ENCODE measurements around the gene PATL2.
A peak's percentile ranks its signal among the peaks of the same experiment; 100 is the strongest.
"Not testable (repeated sequence)": the region's sequence is repeated elsewhere in the genome, so short reads cannot be mapped to it uniquely, and the experiment has no call there.

The PATL2 gene

GRCh38 chr15:44711096-44711742 lies at the start of gene PATL2, which contains the start of gene B2M:
Gene PATL2, minus strand, starts transcription at chr15:44711323. Its CDS starts 34,833 bp downstream, at chr15:44676490.
Gene B2M, plus strand, starts transcription at chr15:44711517. Its CDS starts 30 bp downstream, at chr15:44711547.
- DNase-seq: peak; percentile 89

DNA sequence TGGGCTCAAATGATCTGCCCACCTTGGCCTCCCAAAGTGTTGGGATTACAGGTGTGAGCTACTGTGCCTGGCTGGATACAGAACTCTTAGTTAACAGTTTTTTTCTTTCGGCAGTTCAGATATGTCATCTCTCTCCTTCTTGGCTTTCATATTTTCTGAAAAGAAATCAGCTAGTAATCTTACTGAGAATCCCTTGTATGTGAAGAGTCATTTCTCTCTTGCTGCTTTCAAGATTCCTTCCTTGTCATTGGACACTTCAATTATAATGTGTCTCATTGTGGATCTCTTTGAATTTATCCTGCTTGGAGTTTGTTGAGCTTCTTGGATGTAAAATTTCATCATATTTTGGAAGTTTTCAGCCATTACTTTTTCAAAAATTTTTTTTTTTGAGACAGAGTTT lies 42.2 kb upstream of the PATL2 start:
- no peak for DNase-seq

GRCh38 chr15:44743454-44743853 lies 32.3 kb upstream of the PATL2 start:
- not testable (repeated sequence) for DNase-seq

DNA sequence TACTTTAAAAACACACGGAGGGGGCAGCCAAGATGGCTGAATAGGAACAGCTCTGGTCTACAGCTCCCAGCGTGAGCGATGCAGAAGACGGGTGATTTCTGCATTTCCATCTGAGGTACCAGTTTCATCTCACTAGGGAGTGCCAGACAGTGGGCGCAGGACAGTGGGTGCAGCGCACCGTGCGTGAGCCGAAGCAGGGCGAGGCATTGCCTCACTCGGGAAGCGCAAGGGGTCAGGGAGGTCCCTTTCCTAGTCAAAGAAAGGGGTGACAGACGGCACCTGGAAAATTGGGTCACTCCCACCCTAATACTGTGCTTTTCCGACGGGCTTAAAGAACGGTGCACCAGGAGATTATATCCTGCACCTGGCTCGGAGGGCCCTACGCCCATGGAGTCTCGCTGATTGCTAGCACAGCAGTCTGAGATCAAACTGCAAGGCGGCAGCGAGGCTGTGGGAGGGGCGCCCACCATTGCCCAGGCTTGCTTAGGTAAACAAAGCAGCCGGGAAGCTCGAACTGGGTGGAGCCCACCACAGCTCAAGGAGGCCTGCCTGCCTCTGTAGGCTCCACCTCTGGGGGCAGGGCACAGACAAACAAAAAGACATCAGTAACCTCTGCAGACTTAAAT lies 28.2 kb upstream of the PATL2 start:
- not testable (repeated sequence) for DNase-seq

- DNase-seq: no peak
Measured at GRCh38 chr15:44738340-44738984, 27.3 kb upstream of the PATL2 start.

DNA sequence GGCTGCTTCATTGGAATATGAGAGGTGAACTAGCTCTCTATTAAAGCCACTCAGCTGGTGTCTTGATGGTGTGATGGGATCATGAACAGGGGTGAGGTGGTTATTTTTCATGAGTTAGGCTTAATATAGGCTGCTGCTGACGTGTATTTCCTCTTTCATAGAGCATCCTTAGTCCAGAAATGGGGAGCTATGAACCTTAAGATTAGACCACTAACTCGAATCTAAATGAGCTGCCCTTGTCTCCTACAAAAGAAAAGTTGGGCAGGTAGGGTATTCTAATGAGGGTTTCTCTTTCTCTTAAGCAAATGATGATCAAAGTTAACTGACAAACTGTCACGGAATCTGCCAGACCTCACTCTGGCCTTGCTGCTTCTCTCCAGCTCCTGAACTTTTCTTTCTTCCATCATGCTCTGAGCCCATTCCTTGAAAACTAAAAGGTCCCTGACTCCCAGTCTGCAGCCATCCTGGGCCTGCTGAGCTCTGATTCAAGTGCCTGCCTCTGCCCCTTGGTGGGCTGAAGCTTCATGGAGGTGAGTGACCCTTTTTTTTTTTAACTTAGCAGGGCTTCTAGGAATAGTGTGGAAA lies 25.1 kb upstream of the PATL2 start, which contains the start of gene TRIM69:
TSS of gene TRIM69 (plus strand) at position 348 of the 585 bp plus-strand sequence. CDS start at position 525, 177 bp downstream.
- DNase-seq: no peak

GRCh38 chr15:44735482-44736180 lies 24.5 kb upstream of the PATL2 start:
- DNase-seq: peak; percentile 58

DNA sequence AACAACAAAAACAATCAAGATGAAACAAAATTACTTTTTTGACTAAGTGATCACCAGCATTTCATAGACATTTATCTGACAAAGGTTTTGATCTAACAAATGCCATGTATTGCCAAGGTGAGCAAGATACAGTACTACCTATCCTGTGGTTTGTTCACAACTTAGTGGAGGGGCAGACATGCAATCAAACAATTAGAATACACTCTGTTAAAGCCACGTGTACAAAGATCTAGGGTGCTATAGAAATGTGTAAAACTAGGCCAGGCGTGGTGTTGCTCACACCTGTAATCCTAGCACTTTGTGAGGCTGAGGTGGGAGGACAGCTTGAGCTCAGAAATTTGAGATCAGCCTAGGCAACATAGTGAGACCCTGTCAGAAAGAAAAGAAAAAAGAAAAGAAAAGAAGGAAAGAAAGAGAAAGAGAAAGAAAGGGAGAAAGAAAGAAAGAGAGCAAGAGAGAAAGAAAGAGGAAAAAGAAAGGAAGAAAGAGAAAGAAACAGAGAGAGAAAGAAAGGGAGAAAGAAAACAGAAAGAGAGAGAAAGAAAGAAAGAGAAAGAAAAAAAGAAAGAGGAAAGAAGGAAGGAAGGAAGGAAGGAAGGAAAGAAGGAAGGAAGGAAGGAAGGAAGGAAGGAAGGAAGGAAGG lies 23.8 kb upstream of the PATL2 start:
- no peak for DNase-seq

DNA sequence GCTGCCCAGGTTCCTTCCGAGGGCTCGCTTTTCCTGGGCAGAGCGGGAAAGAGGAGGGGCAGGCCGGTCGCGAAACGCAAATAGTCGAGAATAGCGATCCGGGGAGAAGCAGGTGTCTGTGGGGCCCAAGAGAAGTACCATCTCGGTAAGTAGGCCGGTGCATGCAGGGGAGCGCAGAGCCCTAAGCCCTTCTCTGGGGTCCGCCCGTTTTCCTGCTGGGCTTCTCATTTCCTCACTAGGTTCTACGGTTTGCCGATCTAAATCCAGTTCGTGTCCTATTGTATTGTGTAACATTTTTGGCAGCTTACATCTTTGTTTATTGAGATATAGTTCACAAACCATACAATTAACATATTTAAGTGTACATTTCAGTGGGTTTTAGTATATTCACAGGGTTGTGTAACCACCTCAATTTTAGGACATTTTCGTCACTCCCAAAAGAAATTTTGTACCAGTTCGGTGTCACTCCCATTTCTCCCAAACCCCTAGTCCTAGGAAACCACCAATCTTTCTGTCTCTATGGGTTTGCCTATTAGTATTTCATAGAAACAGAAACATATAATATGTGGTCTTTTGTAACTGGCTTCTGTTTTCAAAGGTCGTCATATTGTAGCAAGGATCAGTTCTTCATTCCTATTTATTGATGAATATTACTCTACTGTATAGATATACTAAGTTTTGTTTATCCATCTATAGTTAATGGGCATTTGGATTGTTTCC lies 18.4 kb upstream of the PATL2 start:
- peak; percentile 57 for DNase-seq

DNA sequence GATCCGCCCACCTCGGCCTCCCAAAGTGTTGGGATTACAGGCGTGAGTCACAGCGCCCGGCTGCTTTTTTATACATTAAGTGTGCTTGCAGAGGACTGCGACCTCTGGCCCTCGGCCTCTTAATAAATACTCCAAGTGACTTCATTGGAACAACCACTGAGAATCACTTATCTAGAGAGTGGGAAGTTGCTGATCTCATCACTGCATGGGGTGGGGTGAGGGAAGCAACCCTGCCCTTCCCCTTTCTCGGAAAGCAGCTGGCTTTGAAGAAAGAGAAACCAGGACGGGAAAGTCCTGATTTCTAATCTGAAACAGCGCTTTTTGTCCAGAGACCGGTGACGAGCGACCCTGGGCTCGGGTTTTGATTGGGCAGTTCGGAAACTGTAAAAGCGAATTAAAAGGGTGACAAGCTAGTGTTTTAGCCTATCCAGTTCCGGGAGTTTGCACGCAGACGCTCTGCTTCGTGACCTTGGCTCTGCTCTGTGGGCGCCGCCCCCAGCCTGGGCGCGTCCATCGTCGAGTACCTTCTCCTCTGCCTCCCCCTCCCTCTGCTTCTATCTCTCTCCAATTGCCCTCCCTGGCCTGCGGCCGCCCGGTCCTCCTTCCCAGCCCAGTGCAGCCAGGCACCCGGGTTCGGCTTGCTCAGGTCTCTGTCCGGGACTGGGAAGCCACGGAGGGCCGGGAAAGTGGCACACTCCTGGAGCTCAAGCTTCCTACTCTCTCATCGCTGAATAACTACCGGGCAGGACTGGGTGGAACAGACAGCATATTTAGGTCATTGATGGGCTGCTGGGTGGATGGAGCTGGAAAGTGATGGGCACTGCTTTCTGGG lies 17.7 kb upstream of the PATL2 start:
- DNase-seq: peak; percentile 93

GRCh38 chr15:44728232-44728575 lies 17.1 kb upstream of the PATL2 start:
- not testable (repeated sequence) for DNase-seq

DNA sequence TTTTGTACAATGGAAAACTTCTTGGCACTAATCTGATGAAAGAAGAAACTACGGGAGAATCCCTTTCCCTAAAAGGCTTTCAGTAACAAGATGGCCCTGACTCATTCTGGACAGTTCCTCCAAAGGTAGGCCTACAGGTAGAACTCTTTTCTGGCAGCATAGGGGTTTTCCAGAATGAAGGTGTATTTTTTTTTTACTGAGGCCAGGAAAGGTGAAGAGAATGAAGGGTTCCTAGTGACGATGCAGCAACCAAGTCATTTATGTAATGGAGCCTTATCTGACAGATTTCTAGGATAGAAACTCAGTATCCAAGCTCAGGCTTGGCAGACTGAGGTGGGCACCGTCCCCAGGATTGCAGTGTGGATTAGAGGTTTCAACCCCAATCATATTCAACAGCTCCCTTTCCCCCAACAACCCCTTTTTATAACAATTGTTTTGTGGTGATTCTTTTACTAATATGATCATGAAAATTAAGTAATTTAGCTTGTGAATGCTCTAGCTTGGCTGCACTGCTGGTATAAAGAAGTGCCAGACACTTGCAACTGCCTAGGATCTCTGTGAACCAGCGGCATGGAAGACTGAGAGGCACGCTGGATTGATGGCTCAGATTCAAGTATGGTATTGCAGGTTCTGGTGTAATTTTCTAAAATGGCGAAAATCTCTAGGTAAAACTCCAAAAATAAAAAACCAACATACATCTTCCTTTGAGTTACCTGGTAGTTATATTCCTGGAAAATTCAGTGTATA lies 16.5 kb upstream of the PATL2 start:
- no peak for DNase-seq

- peak; percentile 61 for DNase-seq
Measured at GRCh38 chr15:44726568-44727484, 15.7 kb upstream of the PATL2 start.

GRCh38 chr15:44726136-44726535 lies 15.0 kb upstream of the PATL2 start:
- peak; percentile 17 for DNase-seq

DNA sequence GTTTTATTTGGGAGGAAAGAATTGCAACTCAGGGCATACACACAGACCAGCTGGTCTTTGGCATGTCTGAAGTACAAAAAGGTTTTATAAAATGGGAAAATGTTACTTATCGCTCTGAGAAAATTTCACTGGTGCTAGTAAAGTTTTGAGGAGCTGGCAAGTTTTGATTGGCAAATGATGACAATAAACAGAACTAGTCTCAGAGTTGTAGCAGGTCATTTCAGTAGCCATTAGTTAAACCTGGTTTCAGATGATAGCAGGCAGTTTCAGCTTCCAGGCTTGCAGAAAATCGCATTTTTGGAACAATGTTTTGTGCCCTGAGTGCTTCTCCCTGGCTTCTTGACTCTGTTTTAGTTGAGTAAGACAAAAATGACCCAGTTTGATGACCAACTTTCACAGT lies 10.9 kb upstream of the PATL2 start:
- DNase-seq: no peak

DNA sequence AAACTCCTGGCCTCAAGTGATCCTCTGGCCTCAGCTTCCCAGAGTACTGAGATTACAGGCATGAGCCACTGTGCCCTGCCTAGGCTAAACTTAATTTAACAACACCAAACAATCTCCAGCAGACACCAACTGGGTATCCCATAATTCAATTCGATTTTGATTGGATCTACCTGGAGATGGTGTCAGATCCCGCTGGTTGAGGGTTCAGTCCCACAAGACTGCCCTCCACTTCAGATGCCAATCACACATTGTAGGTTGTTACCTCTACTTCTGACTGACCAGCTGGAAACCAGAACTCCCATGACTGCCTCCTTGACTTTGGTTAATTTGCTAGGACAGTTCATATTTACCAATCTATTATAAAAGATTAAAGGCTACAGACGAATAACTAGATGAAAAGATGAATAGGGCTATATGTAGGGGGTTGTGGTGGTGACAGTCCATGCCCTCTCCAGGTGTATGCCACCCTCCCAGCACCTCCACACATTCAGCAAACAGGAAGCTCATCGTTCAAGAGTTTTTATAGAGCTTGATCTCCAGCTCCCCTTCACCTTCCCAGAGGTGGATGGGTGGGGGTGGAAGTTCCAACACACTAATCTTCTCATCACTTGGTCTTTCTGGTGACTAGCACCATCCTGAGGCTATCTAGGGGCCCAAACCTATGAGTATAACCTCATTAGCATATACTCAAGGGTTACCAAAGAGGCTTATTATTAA lies 9.5 kb upstream of the PATL2 start:
- no peak for DNase-seq

GRCh38 chr15:44720000-44720435 lies 8.9 kb upstream of the PATL2 start:
- DNase-seq: not testable (repeated sequence)

All from stimulated activated naive CD4-positive, alpha-beta T cell treated with Interleukin-2 at 50 U/mL for 16 hours (primary cell).